Measurements from ENCODE around the gene SGPP1. TPM values are rescaled to one million over a fixed set of nuclear protein-coding genes. Genes with fewer than 3 reads are reported as not detected.

The SGPP1 gene
- total and polyA plus RNA-seq, 10 of the 15 experiments (the other 5 are each of a cell fraction or from before 2014, with no cell fraction given), result 3.5 to 37.7 (median 25.5) TPM

DNA sequence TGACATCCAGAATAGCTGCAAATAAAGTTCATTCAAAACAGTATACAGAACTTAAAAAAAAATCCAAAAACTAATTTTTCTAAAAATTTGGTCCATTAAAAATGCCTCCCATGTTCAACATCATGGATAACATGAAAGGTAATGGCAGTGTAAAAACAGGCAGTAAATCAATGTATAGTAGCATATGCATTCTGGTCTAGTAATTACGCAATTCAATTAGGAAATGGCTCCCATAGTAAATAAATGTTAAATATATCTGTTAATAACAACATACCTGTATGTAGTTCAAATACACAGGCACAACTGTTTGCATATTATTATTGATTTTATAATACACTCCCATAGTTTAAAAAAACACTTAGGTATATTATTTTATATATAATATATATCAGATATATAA lies 42.5 kb downstream of the SGPP1 start:
- no peaks in the 10 kb centered on the region; the same call in 2 of the 3 replicates for H3K9me3 ChIP-seq (replicated peaks; ENCODE audit: control insufficient read depth, insufficient read depth, low read length)
- H3K36me3 ChIP-seq (ENCODE audit: control insufficient read depth in 2 of 2, insufficient read depth in 2 of 2, low read length in 1 of 2), result no peaks in the 10 kb centered on the region; a peak in 2 of 4 replicates
- no peak for ATAC-seq
- in situ Hi-C loops (cut with MboI), result no loop called here
- CTCF ChIA-PET, result interaction anchor here (1.3 to 1.7 kb wide), 2 partner anchors 22 to 72 kb away, joined by 3 to 4 read pairs; no protein-coding TSS in a partner anchor
- no peak for DNase-seq (ENCODE audit: low read depth, low spot score)
- no peaks in the 10 kb centered on the region for H3K4me1 ChIP-seq (ENCODE audit: control insufficient read depth, insufficient read depth, low read length)
- no peak overlapping the region for H2AFZ ChIP-seq (ENCODE audit: control insufficient read depth, low read depth, low read length)
- intact Hi-C loops (cut with micrococcal nuclease; ENCODE audit: unreplicated experiment), result no loop called here
- H3K4me3 ChIP-seq, result no peak overlapping the region
- H3K27me3 ChIP-seq (replicated peaks in 1 of 2; ENCODE audit: control insufficient read depth in 2 of 2, insufficient read depth in 2 of 2, low read length in 1 of 2), result no peaks in the 10 kb centered on the region
- no peak for TF ChIP-seq NFYB (IDR thresholded peaks at IDR 0.05; ENCODE audit: insufficient read depth, low read depth, low read length)
- no peak for TF ChIP-seq SIN3A (IDR thresholded peaks at IDR 0.05; ENCODE audit: low read depth, low read length)
- no peak for TF ChIP-seq USF2 (IDR thresholded peaks at IDR 0.05; ENCODE audit: borderline replicate concordance, low read depth, low read length)
- TF ChIP-seq RFX5 (IDR thresholded peaks at IDR 0.05; ENCODE audit: low read depth, low read length), result no peak
- no peak for TF ChIP-seq JUNB (IDR thresholded peaks at IDR 0.05)
- TF ChIP-seq, protein P1, sequence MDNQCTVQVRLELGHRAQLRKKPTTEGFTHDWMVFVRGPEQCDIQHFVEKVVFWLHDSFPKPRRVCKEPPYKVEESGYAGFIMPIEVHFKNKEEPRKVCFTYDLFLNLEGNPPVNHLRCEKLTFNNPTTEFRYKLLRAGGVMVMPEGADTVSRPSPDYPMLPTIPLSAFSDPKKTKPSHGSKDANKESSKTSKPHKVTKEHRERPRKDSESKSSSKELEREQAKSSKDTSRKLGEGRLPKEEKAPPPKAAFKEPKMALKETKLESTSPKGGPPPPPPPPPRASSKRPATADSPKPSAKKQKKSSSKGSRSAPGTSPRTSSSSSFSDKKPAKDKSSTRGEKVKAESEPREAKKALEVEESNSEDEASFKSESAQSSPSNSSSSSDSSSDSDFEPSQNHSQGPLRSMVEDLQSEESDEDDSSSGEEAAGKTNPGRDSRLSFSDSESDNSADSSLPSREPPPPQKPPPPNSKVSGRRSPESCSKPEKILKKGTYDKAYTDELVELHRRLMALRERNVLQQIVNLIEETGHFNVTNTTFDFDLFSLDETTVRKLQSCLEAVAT (IDR thresholded peaks at IDR 0.05), result no peak
- TF ChIP-seq EED (IDR thresholded peaks at IDR 0.05; ENCODE audit: low read depth), result no peak
- no peak overlapping the region for H3K4me2 ChIP-seq (ENCODE audit: control insufficient read depth, insufficient read depth)
- RAD21 ChIA-PET (ENCODE audit: unreplicated experiment), result no interaction called here
- BruUV-seq (replicated peaks), result no TSS peak
- SMC1A ChIA-PET (ENCODE audit: uncharacterized antibody, unreplicated experiment), result interaction anchor here (1.0 to 3.6 kb wide), 2 partner anchors 10 to 16 kb away, joined by 3 to 17 read pairs; no protein-coding TSS in a partner anchor
- WGBS (ENCODE audit: insufficient coverage, insufficient replicate concordance, low lambda C conversion rate, missing lambda C conversion rate), result 100% methylated on average over 1 of the region's 1 CpG
- POLR2A ChIA-PET, result no interaction called here
- no peaks in the 10 kb centered on the region for H3K79me2 ChIP-seq (ENCODE audit: control insufficient read depth, insufficient read depth, low read length)
- no peak overlapping the region for H3K9ac ChIP-seq (ENCODE audit: control insufficient read depth, insufficient read depth, low read length)
- H4K20me1 ChIP-seq (ENCODE audit: control insufficient read depth, insufficient read depth), result no peaks in the 10 kb centered on the region
- no peak overlapping the region for H3K27ac ChIP-seq (ENCODE audit: control insufficient read depth, insufficient read depth)
- no peak for FAIRE-seq
